PC-3 (cell line): Measurements from ENCODE around the gene ZNF681. TPM values are rescaled to one million over a fixed set of nuclear protein-coding genes. Genes with fewer than 3 reads are reported as not detected.

Source experiments
- ATAC-seq: fragments of 200-7000 bp; cut with Tn5 transposase; 2 replicates; pipeline ENCODE4 v1.9.1; 2020; ENCODE audit warnings: mild to moderate bottlenecking, moderate library complexity
- BruUV-seq: library from RNA; stranded (reverse); fragments of 400-500 nt; replicated peaks from 2 replicates; lab custom pipeline; 2021; lab: Mats Ljungman, UMichigan
- CTCF ChIA-PET: fragments of 300-600 bp; sonication (Branson Sonifier 250); formaldehyde crosslinking; loops from one replicate; lab custom pipeline; 2022; ENCODE audit warnings: antibody characterized with exemption; lab: Charles Lee
- POLR2A ChIA-PET: fragments of 300-600 bp; sonication (Branson Sonifier 250); formaldehyde crosslinking; loops from one replicate; lab custom pipeline; 2022; ENCODE audit warnings: antibody characterized with exemption; ENCODE audit not compliant: unreplicated experiment; lab: Charles Lee
- DNase-seq: peaks from one replicate; pipeline ENCODE4 v3.0.0-alpha.2; 2015
- H2AFZ ChIP-seq: fragments of 300-600 bp; sonication (generic); 2 replicates; pipeline ENCODE4 v1.6.0; 2016; ENCODE audit warnings: antibody characterized with exemption, low read length
- H3F3A ChIP-seq: fragments of 300-600 bp; sonication (generic); one replicate; pipeline ENCODE4 v1.6.0; 2017; ENCODE audit warnings: antibody characterized with exemption, low read length, control low read depth, mild to moderate bottlenecking; ENCODE audit not compliant: unreplicated experiment
- H3K27ac ChIP-seq: fragments of 300-600 bp; sonication (generic); 2 replicates; pipeline ENCODE4 v1.5.1; 2016; ENCODE audit warnings: mild to moderate bottlenecking, low read length
- H3K27me3 ChIP-seq: fragments of 300-600 bp; sonication (generic); 2 replicates; pipeline ENCODE4 v1.6.1; 2016; ENCODE audit warnings: low read length, mixed read lengths
- H3K36me3 ChIP-seq: fragments of 300-600 bp; sonication (generic); 2 replicates; pipeline ENCODE4 v1.6.1; 2016; ENCODE audit warnings: low read depth, mixed run types, low read length, mixed read lengths
- H3K4me1 ChIP-seq: fragments of 300-600 bp; sonication (generic); 2 replicates; pipeline ENCODE4 v1.5.1; 2016; ENCODE audit warnings: low read length; ENCODE audit not compliant: insufficient read depth
- H3K4me2 ChIP-seq: fragments of 300-600 bp; sonication (generic); 2 replicates; pipeline ENCODE4 v1.6.0; 2016; ENCODE audit warnings: low read length
- H3K4me3 ChIP-seq: fragments of 300-600 bp; sonication (generic); 2 replicates; pipeline ENCODE4 v1.5.1; 2016; ENCODE audit warnings: mild to moderate bottlenecking, low read length, mixed read lengths
- H3K79me2 ChIP-seq: fragments of 300-600 bp; sonication (generic); 2 replicates; pipeline ENCODE4 v1.6.1; 2017; ENCODE audit warnings: low read length, mixed read lengths
- H3K9ac ChIP-seq: fragments of 300-600 bp; sonication (generic); 2 replicates; pipeline ENCODE4 v1.6.0; 2016; ENCODE audit warnings: mild to moderate bottlenecking, low read length
- H3K9me2 ChIP-seq: fragments of 300-600 bp; sonication (generic); replicated peaks from 2 replicates; pipeline ENCODE4 v1.6.1; 2016; ENCODE audit warnings: mixed run types, low read length, mixed read lengths
- H3K9me3 ChIP-seq: fragments of 300-600 bp; sonication (generic); 2 replicates; pipeline ENCODE4 v1.6.1; 2016; ENCODE audit warnings: low read length, mixed read lengths
- H4K20me1 ChIP-seq: fragments of 300-600 bp; sonication (generic); 2 replicates; pipeline ENCODE4 v1.6.1; 2016; ENCODE audit warnings: low read length, mixed read lengths
- CTCF ChIP-seq: fragments of 300-600 bp; sonication (generic); conservative IDR thresholded peaks from 2 replicates; pipeline ENCODE4 v1.5.1; 2017; ENCODE audit warnings: antibody characterized with exemption, low read depth, mild to moderate bottlenecking, low read length
- EZH2 ChIP-seq: fragments of 300-600 bp; sonication (generic); IDR thresholded peaks from one replicate; pipeline ENCODE4 v1.6.1; 2017; ENCODE audit warnings: antibody characterized with exemption, mild to moderate bottlenecking, low read length; ENCODE audit not compliant: unreplicated experiment
- EZH2phosphoT487 ChIP-seq: fragments of 300-600 bp; sonication (generic); IDR thresholded peaks from 2 replicates; pipeline ENCODE4 v1.6.1; 2018; ENCODE audit warnings: mild to moderate bottlenecking, antibody characterized with exemption, low read length, borderline replicate concordance
- intact Hi-C: fragments of 100-400 bp; cut with micrococcal nuclease; formaldehyde crosslinking; loops from 2 replicates; pipeline ENCODE4 v1.9.0; 2023
- total RNA-seq: library from RNA; depleted of rRNA; stranded (reverse); fragments of >200 nt; gene quantifications from 2 replicates; pipeline ENCODE4 v1.2.3, GENCODE V29; 2014

The ZNF681 gene
- total RNA-seq, 1 experiment from 2014 or later, result 2.6 TPM

DNA sequence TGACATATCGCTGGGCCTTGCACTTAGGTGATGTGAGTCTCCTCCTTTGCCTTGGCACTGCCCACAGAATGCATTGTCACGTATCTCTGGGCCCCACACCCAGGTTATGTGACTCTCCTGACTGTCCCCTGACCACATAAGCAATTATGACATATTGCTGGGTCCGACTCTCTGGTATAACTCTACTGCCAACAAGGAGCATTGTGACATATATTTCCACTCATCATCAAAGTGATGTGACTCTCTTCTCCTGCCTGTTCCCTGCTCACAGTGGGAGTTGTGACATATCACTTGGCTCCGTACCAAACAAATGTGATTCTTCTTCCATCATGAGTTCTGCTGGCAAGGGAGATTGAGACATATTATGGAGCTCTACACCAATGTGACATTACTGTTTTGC lies 15.4 kb upstream of the ZNF681 start:
- CTCF ChIA-PET, result no interaction called here

GRCh38 chr19:23772675-23773063 lies 14.0 kb upstream of the ZNF681 start:
- no peaks in the 10 kb centered on the region; the same call in 1 of the 2 replicates for H3K9me3 ChIP-seq
- H3K4me1 ChIP-seq, result peaks cover 27% of the 10 kb centered on the region
- BruUV-seq, result no TSS peak
- POLR2A ChIA-PET, result no interaction called here
- no peaks in the 10 kb centered on the region for H3K9me2 ChIP-seq
- peaks cover 62% of the 10 kb centered on the region for H3K79me2 ChIP-seq
- TF ChIP-seq EZH2 (no peak), EZH2phosphoT487 (no peak), CTCF (no peak)
- H4K20me1 ChIP-seq, result no peaks in the 10 kb centered on the region
- peak overlapping the region; percentile 50 for H3K4me2 ChIP-seq
- no peak overlapping the region for H2AFZ ChIP-seq
- DNase-seq (peak; percentile 69), ATAC-seq (peak; percentile 47; the same call in 1 of the 2 replicates)
- peaks cover 76% of the 10 kb centered on the region for H3K36me3 ChIP-seq
- H3F3A ChIP-seq, result no peaks in the 10 kb centered on the region
- peak overlapping the region; percentile 41 for H3K9ac ChIP-seq
- peak overlapping the region; percentile 96 for H3K27ac ChIP-seq
- no peak overlapping the region for H3K4me3 ChIP-seq
- CTCF ChIA-PET, result no interaction called here
- intact Hi-C loops, result loop anchor here (5.0 kb wide), 1 partner anchor 225 kb away; no protein-coding TSS in a partner anchor
- H3K27me3 ChIP-seq, result no peaks in the 10 kb centered on the region

More for the DNA sequence above, 15.4 kb upstream of the ZNF681 start:
- ATAC-seq, result no peak
- H3K36me3 ChIP-seq, result peaks cover 76% of the 10 kb centered on the region
- H3K27ac ChIP-seq, result no peak overlapping the region
- H3K4me3 ChIP-seq, result no peak overlapping the region
- no peak overlapping the region for H2AFZ ChIP-seq
- TF ChIP-seq CTCF (no peak), EZH2phosphoT487 (no peak), EZH2 (no peak)
- intact Hi-C loops, result loop anchor here (5.0 kb wide), 1 partner anchor 227 kb away; no protein-coding TSS in a partner anchor
- no peak overlapping the region for H3K9ac ChIP-seq
- no peak for DNase-seq
- no peaks in the 10 kb centered on the region for H3F3A ChIP-seq
- no peaks in the 10 kb centered on the region for H3K9me2 ChIP-seq
- BruUV-seq, result no TSS peak
- peaks cover 27% of the 10 kb centered on the region for H3K4me1 ChIP-seq
- POLR2A ChIA-PET, result no interaction called here
- H3K4me2 ChIP-seq, result no peak overlapping the region
- peaks cover 48% of the 10 kb centered on the region for H3K79me2 ChIP-seq
- H4K20me1 ChIP-seq, result no peaks in the 10 kb centered on the region
- H3K9me3 ChIP-seq, result no peaks in the 10 kb centered on the region
- no peaks in the 10 kb centered on the region for H3K27me3 ChIP-seq
